ENCODE results near the gene LSM3.

LSM3 gene

DNA sequence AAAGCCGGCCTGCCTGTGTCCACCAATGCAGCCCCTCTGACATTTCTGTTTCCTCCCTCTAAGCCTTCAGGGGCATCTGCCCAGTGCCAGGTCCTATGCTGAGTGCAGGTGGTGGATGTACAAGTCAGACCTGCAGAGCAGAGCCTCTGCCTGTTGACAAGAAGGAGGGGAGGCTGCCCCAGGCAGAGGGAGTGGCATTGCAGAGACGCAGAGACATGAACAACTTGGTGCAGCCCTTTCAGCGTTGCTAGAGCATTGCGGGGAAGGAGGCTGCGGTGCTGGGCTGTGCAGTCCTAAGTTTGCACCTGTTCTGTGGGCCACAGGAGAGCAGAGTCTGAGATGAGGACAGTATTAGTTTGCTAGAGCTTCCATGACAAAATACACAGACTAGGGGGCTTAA, 65.2 kb downstream of the LSM3 start:
- no peak for DNase-seq

DNA sequence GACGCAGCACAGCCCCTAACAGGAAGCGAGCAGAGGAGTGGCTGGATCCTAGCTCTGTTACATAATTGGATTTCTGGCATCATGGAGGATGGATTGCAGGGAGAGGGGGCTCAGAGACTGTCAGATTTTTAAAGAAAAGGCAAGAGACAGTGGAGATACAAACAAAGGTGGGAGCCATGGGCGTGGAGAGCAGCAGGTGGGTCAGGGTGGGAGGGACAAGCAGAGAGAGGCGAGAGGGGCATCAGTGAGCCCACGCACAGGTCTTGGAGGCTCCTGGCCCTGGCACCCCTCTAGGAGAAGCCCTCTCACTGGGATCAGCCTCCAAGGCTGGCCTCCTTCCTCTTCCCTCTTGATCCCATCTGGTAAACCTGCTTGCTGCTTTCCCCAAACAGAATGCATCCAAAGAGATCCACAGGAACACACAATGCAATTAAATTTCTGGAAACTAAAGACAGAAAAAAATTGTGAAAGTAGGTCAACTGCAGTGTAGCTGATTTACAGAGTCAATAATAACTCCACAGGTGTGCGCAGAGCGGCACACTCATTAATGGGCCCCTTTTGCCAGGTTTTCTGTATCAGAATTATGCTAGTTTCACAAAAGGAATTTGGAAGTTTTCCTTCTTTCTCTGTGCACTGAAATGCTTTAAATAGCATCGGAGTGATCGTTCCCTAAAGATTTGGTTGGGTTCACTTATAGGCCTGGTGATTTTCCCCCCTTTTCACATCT, 66.1 kb downstream of the LSM3 start:
- no peak for DNase-seq

DNA sequence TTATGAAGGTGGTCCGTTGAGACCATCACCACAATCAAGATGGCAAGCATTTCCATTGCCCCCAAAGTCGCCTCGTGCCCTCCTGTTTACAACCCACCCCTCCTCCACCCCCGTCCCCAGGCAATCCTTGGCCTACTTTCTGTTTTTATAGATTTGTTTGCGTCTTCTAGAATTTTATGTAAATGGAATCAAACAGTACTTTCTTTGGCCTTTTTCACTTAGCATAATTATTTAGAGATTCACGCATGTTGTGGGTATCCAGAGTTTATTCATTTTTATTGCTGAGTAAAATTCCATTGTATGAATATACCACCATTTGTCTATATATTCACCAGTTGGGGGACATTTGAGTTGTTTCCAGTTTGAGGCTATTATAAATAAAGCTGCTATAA, 66.6 kb downstream of the LSM3 start:
- no peak for DNase-seq

- DNase-seq = no peak
Observed at GRCh38 chr3:14245822-14246221, 67.2 kb downstream of the LSM3 start.

GRCh38 chr3:14246414-14246813, 67.8 kb downstream of the LSM3 start:
- no peak for DNase-seq

DNA sequence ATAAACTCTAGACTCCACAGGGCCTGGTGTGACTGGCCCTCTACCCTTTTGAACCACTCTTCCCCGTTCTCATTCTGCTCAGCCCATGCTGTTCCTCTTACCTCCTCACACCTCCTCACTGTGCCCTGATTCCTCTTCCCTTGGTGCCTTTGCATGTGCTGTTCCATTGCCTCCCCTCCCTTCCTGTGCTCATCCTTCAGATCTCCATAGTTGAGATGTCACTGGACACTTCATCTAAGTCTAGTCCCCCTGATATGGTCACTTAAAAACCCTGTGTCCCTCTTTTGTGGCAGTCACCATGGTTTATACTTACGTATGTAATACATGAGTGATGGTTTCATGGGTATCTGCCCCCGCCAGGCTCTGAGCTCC, 69.8 kb downstream of the LSM3 start:
- DNase-seq = no peak

- no peak for DNase-seq
Observed at GRCh38 chr3:14248849-14249523, 70.4 kb downstream of the LSM3 start.

Data from NCI-H345 (cell line).